HEK293 (cell line): ENCODE measurements around the gene LY6G6F.

ENCODE experiments used
- CTCF ChIP-seq: fragments of 450-650 bp; formaldehyde crosslinking; IDR thresholded peaks from 2 replicates; pipeline ENCODE4 v1.5.1; 2016; ENCODE audit warnings: missing biosample characterization, missing genetic modification characterization
- OSR2 ChIP-seq: fragments of 450-650 bp; formaldehyde crosslinking; IDR thresholded peaks from 2 replicates; pipeline ENCODE4 v1.5.1; 2016; ENCODE audit warnings: missing biosample characterization, missing genetic modification characterization
- PRDM6 ChIP-seq: fragments of 450-650 bp; formaldehyde crosslinking; IDR thresholded peaks from 2 replicates; pipeline ENCODE4 v1.5.1; 2017; ENCODE audit warnings: missing biosample characterization, missing genetic modification characterization
- YY2 ChIP-seq: fragments of 450-650 bp; formaldehyde crosslinking; IDR thresholded peaks from 2 replicates; pipeline ENCODE4 v1.5.1; 2016; ENCODE audit warnings: missing biosample characterization, missing genetic modification characterization
- ZNF155 ChIP-seq: fragments of 450-650 bp; formaldehyde crosslinking; IDR thresholded peaks from 2 replicates; pipeline ENCODE4 v1.5.1; 2016; ENCODE audit warnings: missing biosample characterization, missing genetic modification characterization
- ZNF18 ChIP-seq: fragments of 450-650 bp; formaldehyde crosslinking; IDR thresholded peaks from 2 replicates; pipeline ENCODE4 v1.5.1; 2016; ENCODE audit warnings: missing biosample characterization, missing genetic modification characterization
- ZSCAN5A ChIP-seq: fragments of 450-650 bp; formaldehyde crosslinking; IDR thresholded peaks from 2 replicates; pipeline ENCODE4 v1.5.1; 2016; ENCODE audit warnings: missing biosample characterization, missing genetic modification characterization

- TF ChIP-seq ZSCAN5A (tag by site-specific recombination) (no peak), YY2 (no peak), CTCF (no peak), ZNF155 (tag by site-specific recombination) (no peak), ZNF18 (tag by site-specific recombination) (no peak), OSR2 (tag by site-specific recombination) (no peak), PRDM6 (tag by site-specific recombination) (no peak)
These were observed 46.9 kb upstream of the LY6G6F start for GRCh38 chr6:31659649-31660380.
